Mesothelial cell of epicardium (in vitro differentiated cells): ENCODE results near the gene FAM3C. TPM values are rescaled to one million over a fixed set of nuclear protein-coding genes. Genes with fewer than 3 reads are reported as not detected.
A peak's percentile ranks its signal among the peaks of the same experiment; 100 is the strongest.

Experiments used
- DNase-seq, 2 experiments: peaks; one replicate each; pipeline ENCODE4 v3.0.0; 2021; ENCODE audit warnings: low spot score in 2 of 2; ENCODE audit not compliant: unreplicated experiment in 2 of 2
- H3K27ac Mint-ChIP-seq: 2 replicates; pipeline ENCODE4 v1.8.0; 2021; ENCODE audit warnings: mixed read lengths
- H3K27me3 Mint-ChIP-seq: 2 replicates; pipeline ENCODE4 v1.8.0; 2021; ENCODE audit warnings: low read depth, mixed read lengths
- H3K36me3 Mint-ChIP-seq: 2 replicates; pipeline ENCODE4 v1.8.0; 2021; ENCODE audit warnings: mixed read lengths
- H3K4me1 Mint-ChIP-seq: 2 replicates; pipeline ENCODE4 v1.8.0; 2021; ENCODE audit warnings: mixed read lengths
- H3K4me3 Mint-ChIP-seq: 2 replicates; pipeline ENCODE4 v1.8.0; 2021; ENCODE audit warnings: mild to moderate bottlenecking, moderate library complexity, mixed read lengths
- H3K9me3 Mint-ChIP-seq: 2 replicates; pipeline ENCODE4 v1.8.0; 2021; ENCODE audit warnings: mixed read lengths
- CTCF ChIP-seq: fragments of 200-600 bp; sonication (generic); IDR thresholded peaks from one replicate; pipeline ENCODE4 v1.5.0; 2021; ENCODE audit warnings: antibody characterized with exemption; ENCODE audit not compliant: unreplicated experiment
- total RNA-seq: library from RNA; stranded (reverse); gene quantifications from 3 replicates; pipeline ENCODE4 v1.2.1, GENCODE V29; 2021

Gene FAM3C
- total RNA-seq, 1 donor from 2014 or later = 78.2 TPM

- no peaks in the 10 kb centered on the region for H3K27me3 Mint-ChIP-seq
- H3K27ac Mint-ChIP-seq = no peak overlapping the region
- H3K4me3 Mint-ChIP-seq = peak overlapping the region; percentile 22
- no peak for TF ChIP-seq CTCF
- H3K36me3 Mint-ChIP-seq = peaks cover 8% of the 10 kb centered on the region
- peaks cover 5% of the 10 kb centered on the region for H3K9me3 Mint-ChIP-seq
- no peak for DNase-seq
- peaks cover 25% of the 10 kb centered on the region for H3K4me1 Mint-ChIP-seq
These were observed 1.3 kb upstream of the FAM3C start for GRCh38 chr7:121397361-121397760.

GRCh38 chr7:121395494-121395960 lies 581 bp downstream of the FAM3C start:
- no peak for TF ChIP-seq CTCF
- peaks cover 28% of the 10 kb centered on the region for H3K4me1 Mint-ChIP-seq
- peak; percentile 21 to 49 for DNase-seq
- peak overlapping the region; percentile 91 for H3K4me3 Mint-ChIP-seq
- H3K36me3 Mint-ChIP-seq = peaks cover 18% of the 10 kb centered on the region
- H3K27ac Mint-ChIP-seq = peak overlapping the region; percentile 93
- no peaks in the 10 kb centered on the region for H3K27me3 Mint-ChIP-seq
- H3K9me3 Mint-ChIP-seq = peaks cover 9% of the 10 kb centered on the region

GRCh38 chr7:121394709-121395140 lies 1.4 kb downstream of the FAM3C start:
- no peak for DNase-seq
- peaks cover 9% of the 10 kb centered on the region for H3K9me3 Mint-ChIP-seq
- no peak overlapping the region for H3K27ac Mint-ChIP-seq
- no peak for TF ChIP-seq CTCF
- peaks cover 18% of the 10 kb centered on the region for H3K36me3 Mint-ChIP-seq
- H3K4me1 Mint-ChIP-seq = peaks cover 36% of the 10 kb centered on the region
- H3K4me3 Mint-ChIP-seq = peak overlapping the region; percentile 58
- H3K27me3 Mint-ChIP-seq = no peaks in the 10 kb centered on the region

- H3K27me3 Mint-ChIP-seq = no peaks in the 10 kb centered on the region
- peaks cover 51% of the 10 kb centered on the region for H3K4me1 Mint-ChIP-seq
- H3K4me3 Mint-ChIP-seq = no peak overlapping the region
- H3K36me3 Mint-ChIP-seq = peaks cover 18% of the 10 kb centered on the region
- no peak overlapping the region for H3K27ac Mint-ChIP-seq
- peaks cover 9% of the 10 kb centered on the region for H3K9me3 Mint-ChIP-seq
- no peak for DNase-seq
- no peak for TF ChIP-seq CTCF
These were observed 3.1 kb downstream of the FAM3C start for GRCh38 chr7:121393005-121393366.

- peaks cover 9% of the 10 kb centered on the region for H3K9me3 Mint-ChIP-seq
- H3K4me1 Mint-ChIP-seq = peaks cover 51% of the 10 kb centered on the region
- no peak for TF ChIP-seq CTCF
- H3K27ac Mint-ChIP-seq = peak overlapping the region; percentile 54
- H3K36me3 Mint-ChIP-seq = peaks cover 18% of the 10 kb centered on the region
- H3K27me3 Mint-ChIP-seq = no peaks in the 10 kb centered on the region
- no peak overlapping the region for H3K4me3 Mint-ChIP-seq
- no peak for DNase-seq
These were observed 3.7 kb downstream of the FAM3C start for GRCh38 chr7:121392277-121393004.

GRCh38 chr7:121391686-121392085 lies 4.4 kb downstream of the FAM3C start:
- Mint-ChIP-seq H3K9me3 (peaks cover 9% of the 10 kb centered on the region), H3K27me3 (no peaks in the 10 kb centered on the region), H3K27ac (peak overlapping the region; percentile 54), H3K4me1 (peaks cover 52% of the 10 kb centered on the region), H3K36me3 (peaks cover 18% of the 10 kb centered on the region), H3K4me3 (no peak overlapping the region)
- no peak for DNase-seq
- no peak for TF ChIP-seq CTCF
